ENCODE measurements around the gene CRIP1. TPM values are rescaled to one million over a fixed set of nuclear protein-coding genes. Genes with fewer than 3 reads are reported as not detected.

The CRIP1 gene
- total RNA-seq, 4 donors from 2014 or later: 28.6 to 140 (median 76.2) TPM

DNA sequence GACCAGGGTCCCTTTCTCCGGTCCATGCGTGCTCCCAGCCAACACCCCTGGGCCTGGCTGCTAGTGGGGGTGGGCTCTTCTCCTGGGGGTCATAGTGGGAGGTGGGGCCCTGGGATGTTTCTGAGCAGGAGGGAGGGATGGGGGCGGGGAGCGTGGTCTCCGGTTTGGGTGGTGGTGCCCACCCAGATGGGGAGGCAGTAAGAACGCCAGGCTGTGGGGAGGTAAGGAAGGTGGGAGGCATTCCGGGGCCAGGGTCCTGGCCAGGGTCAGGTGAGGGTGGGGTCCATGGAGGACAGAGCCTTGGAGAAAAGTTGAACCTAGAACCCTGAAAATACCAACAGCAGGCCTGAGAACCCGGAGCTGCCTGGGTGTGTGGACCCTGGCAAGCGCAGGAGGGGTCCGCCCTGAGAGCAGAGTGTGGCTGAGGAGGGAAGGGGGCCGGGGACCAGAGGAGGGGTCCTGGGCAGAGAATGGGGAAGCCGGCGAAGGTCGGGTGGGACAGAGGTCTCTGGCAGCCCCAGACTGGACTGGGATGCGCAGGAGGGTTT is 6.4 kb upstream of the CRIP1 start:
- 66% methylated on average over 15 of the region's 15 CpGs for WGBS
- no peaks in the 10 kb centered on the region for H3K9me3 ChIP-seq
- peak in 1 of 2 donors; percentile 81 for DNase-seq (ENCODE audit: low spot score in 2 of 2)
- H3K27ac ChIP-seq: peak overlapping the region; percentile 90
- H3K4me1 ChIP-seq: peaks cover 75% of the 10 kb centered on the region
- peaks cover 8% of the 10 kb centered on the region for H3K36me3 ChIP-seq
- no peak overlapping the region for H3K4me3 ChIP-seq
- H3K27me3 ChIP-seq: no peaks in the 10 kb centered on the region
- no peak for TF ChIP-seq EP300 (IDR thresholded peaks at IDR 0.05)
- TF ChIP-seq CTCF (IDR thresholded peaks at IDR 0.05): no peak
- no peak for TF ChIP-seq POLR2A (IDR thresholded peaks at IDR 0.05)
- TF ChIP-seq POLR2AphosphoS5 (IDR thresholded peaks at IDR 0.05): no peak

DNA sequence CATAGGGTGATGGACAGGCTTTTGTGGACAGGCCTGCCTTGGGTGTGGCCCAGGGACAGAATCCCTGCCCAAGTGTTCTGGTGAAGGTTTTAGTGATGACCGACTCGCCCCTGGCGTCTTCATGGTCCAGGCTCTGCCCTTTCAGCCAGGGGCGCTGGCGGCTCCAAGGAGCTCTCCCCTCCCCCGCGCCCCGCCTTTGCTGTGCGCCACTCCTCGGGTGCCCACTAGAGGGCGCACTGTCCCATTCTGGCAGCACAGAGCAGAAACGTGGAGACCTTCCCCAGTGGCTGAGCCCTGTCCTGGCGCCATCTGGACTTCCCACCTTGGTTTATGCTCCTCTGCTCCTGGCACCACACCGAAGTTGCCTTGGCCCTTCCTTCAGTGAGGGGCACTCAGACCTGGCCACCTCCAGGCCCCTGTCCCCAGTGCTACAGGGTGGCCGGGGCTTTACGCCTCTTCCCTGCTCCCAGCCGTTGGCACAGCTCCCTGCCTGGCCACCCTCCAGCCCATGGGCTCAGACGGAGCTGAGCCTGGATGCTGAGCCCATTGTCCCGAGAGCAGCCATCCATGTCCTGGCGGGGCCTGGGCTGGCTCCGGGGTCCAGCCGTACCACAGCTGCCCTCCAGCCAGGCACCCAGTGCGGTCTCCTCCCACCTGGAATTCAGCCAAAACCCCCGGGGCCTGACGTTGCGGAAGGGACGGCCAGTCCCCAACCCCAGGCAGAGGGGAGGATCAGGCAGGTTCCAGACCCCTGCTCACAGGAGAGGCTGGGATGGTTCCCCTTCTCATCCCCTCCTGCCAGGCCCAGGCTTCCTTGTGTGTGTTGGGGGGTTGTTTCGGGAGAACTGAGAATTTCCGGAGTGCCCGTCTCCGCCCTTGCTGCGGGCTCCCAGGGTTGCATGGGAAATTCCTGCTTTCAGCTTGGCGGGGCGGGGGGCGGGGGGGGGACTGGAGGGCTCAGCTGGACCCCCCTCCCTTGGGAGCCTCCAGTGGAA is 5.6 kb upstream of the CRIP1 start:
- DNase-seq (ENCODE audit: low spot score in 2 of 2): peak; percentile 94 to 96
- Histone ChIP-seq H3K27ac (peak overlapping the region; percentile 90), H3K9me3 (no peaks in the 10 kb centered on the region), H3K4me1 (peaks cover 75% of the 10 kb centered on the region), H3K27me3 (no peaks in the 10 kb centered on the region), H3K4me3 (peak overlapping the region; percentile 44), H3K36me3 (peaks cover 8% of the 10 kb centered on the region)
- TF ChIP-seq EP300 (IDR thresholded peaks at IDR 0.05) (no peak), CTCF (IDR thresholded peaks at IDR 0.05) (peak; percentile 98 to 99), POLR2A (IDR thresholded peaks at IDR 0.05) (peak; percentile 40 to 53), POLR2AphosphoS5 (IDR thresholded peaks at IDR 0.05) (peak in 2 of 3 donors; percentile 26 to 63)
- WGBS: 0% methylated on average over 2 of the region's 35 CpGs

DNA sequence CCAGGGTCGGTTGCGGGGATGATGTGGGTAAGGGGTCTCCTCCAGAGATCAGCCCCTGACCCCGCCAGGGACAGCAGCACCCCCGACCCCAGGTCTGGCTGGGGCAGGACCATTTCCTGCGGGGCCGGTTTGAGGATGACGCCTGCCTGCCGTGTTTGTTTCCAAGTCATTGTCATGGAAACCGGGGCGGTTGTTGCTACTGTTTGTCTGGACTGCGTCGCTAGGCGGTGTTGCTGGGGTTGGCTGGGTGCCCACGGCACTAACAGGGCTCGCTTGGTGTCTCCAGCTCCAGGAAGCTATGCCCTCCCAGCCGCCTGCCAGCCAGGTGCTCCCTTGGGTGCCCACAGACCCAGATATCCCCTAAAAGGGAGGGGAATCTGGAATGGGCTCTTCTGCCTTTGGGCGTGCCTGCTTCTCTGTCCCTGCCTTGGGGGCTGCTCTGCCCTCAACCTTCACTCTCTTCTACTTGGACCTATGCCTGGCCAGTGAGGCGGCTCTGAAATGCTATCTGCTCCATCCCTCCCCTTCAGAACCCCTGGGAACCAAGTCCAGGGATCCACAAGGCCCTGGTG is 4.7 kb upstream of the CRIP1 start:
- Histone ChIP-seq H3K4me1 (peaks cover 75% of the 10 kb centered on the region), H3K4me3 (peak overlapping the region; percentile 44), H3K36me3 (peaks cover 8% of the 10 kb centered on the region), H3K9me3 (no peaks in the 10 kb centered on the region), H3K27ac (peak overlapping the region; percentile 90), H3K27me3 (no peaks in the 10 kb centered on the region)
- DNase-seq (ENCODE audit: low spot score in 2 of 2): peak; percentile 99
- TF ChIP-seq POLR2A (IDR thresholded peaks at IDR 0.05) (peak in 1 of 2 donors; percentile 58), EP300 (IDR thresholded peaks at IDR 0.05) (no peak), POLR2AphosphoS5 (IDR thresholded peaks at IDR 0.05) (peak in 2 of 3 donors; percentile 4 to 91)
- WGBS: 2% methylated on average over 18 of the region's 18 CpGs

DNA sequence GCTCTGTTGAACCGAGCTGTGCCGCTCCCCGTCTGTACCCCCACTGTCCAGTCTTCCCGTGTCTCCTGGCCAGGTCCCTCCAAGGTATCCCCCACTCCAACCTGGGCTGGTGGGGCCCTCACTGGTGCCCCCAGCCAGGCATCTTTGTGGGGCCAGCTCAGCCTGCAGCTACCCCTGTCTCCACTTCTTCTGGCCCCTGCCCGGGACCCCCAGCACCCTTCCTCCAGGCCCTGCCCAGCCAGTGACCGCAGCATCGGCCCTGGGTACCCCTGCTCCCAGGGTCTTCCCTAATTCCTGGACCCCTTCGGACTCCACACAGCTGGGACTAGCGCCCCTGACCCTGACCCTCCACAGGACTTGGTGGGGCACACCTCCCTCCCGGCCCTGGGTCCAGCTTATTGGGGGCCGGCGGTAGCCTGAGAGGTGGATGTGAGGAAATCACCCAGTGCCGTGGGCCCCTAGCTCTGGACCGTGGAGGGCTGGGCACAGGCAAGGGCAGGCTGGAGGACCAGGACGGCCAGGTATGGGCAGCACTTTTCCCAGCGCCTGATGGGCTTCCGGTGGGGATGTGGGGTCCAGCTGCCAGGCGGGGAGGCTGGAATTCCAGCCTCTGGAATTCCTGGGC is 4.1 kb upstream of the CRIP1 start:
- no peaks in the 10 kb centered on the region for H3K27me3 ChIP-seq
- H3K4me1 ChIP-seq: peaks cover 77% of the 10 kb centered on the region
- no peaks in the 10 kb centered on the region for H3K9me3 ChIP-seq
- H3K27ac ChIP-seq: peak overlapping the region; percentile 90
- peak overlapping the region; percentile 44 for H3K4me3 ChIP-seq
- WGBS: 60% methylated on average over 11 of the region's 18 CpGs
- TF ChIP-seq POLR2AphosphoS5 (IDR thresholded peaks at IDR 0.05) (no peak), POLR2A (IDR thresholded peaks at IDR 0.05) (no peak), EP300 (IDR thresholded peaks at IDR 0.05) (no peak), CTCF (IDR thresholded peaks at IDR 0.05) (no peak)
- peaks cover 8% of the 10 kb centered on the region for H3K36me3 ChIP-seq
- no peak for DNase-seq (ENCODE audit: low spot score in 2 of 2)

GRCh38 chr14:105483300-105484068 is 3.2 kb upstream of the CRIP1 start:
- H3K27me3 ChIP-seq: no peaks in the 10 kb centered on the region
- TF ChIP-seq EP300 (IDR thresholded peaks at IDR 0.05): no peak
- TF ChIP-seq POLR2AphosphoS5 (IDR thresholded peaks at IDR 0.05): no peak
- TF ChIP-seq POLR2A (IDR thresholded peaks at IDR 0.05): no peak
- no peak for TF ChIP-seq CTCF (IDR thresholded peaks at IDR 0.05)
- no peaks in the 10 kb centered on the region for H3K9me3 ChIP-seq
- H3K4me3 ChIP-seq: no peak overlapping the region
- peaks cover 8% of the 10 kb centered on the region for H3K36me3 ChIP-seq
- DNase-seq (ENCODE audit: low spot score in 2 of 2): no peak
- peaks cover 86% of the 10 kb centered on the region for H3K4me1 ChIP-seq
- peak overlapping the region; percentile 90 for H3K27ac ChIP-seq
- 30% methylated on average over 11 of the region's 18 CpGs for WGBS

Data from suprapubic skin (tissue), 4 donors.